ENCODE data around the gene FCGR2B. TPM values are rescaled to one million over a fixed set of nuclear protein-coding genes. Genes with fewer than 3 reads are reported as not detected.
A peak's percentile ranks its signal among the peaks of the same experiment; 100 is the strongest.
"Not testable (repeated sequence)": the region's sequence is repeated elsewhere in the genome, so short reads cannot be mapped to it uniquely, and the experiment has no call there.

FCGR2B gene
- total and polyA plus RNA-seq, 3 donors from 2014 or later: 1.1 to 16.1 (median 5.8) TPM

DNA sequence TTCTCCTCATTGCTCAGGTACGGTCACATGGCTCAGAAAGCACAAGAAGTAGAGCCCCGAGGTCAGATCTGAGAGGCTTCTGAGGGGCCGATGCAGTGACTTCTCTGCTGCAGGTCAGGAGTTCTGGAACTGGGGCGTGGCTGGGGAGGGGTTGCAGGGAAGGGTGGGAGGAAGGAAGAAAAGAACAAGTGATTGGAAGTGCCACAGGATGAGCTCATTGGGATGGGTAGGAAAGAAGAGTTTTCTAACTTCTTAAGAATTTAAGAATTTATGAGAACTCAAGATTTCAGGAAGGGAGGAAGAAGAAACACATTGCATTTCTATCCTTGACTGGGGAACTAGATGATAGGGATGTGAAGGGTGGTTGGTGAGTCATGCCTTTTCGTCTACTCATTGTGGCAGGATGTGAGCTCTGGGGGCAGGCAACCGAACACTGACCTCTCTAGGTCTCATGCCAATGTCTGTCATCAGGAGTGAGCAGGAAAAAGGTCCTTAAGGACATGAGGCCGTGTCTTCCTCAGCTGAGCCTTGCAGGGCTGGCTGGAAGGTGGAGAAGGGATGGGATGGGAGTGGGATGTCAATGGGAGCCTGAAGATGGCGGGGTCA is 58.9 kb downstream of the FCGR2B start:
- Histone ChIP-seq H3K27me3 (no peaks in the 10 kb centered on the region), H3K27ac (no peak overlapping the region), H3K9me3 (no peaks in the 10 kb centered on the region), H3K36me3 (ENCODE audit: low read depth, missing control alignments) (no peaks in the 10 kb centered on the region), H3K4me1 (peaks cover 7% of the 10 kb centered on the region), H3K4me3 (no peak overlapping the region)
- DNase-seq: no peak
- no peak for TF ChIP-seq CTCF (IDR thresholded peaks at IDR 0.05)
- TF ChIP-seq POLR2A (IDR thresholded peaks at IDR 0.05): no peak
- intact Hi-C loops (cut with DNase I; ENCODE audit: low total_unique reads): no loop called here
- WGBS, 2 donors: 60 to 65% methylated on average over 8 of the region's 8 CpGs

DNA sequence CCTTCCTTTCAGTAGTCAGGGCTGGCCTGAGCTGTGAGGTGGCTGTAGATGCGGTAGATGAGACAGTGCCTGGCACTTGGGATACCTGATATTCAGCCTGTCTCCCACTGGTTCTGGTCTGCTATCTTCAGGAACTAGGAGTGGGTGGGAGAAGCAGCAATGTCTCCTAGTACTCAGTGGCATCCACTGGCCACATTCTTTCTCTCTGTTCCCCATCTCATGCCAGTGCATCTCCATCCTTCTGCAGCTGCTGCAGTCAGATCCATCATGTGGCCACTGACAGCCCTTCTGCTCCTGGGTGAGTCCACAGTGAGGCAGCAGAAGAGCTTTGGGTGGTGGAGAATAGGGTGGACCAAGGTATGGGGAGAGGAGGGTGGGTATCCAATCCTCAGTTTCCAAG is 59.5 kb downstream of the FCGR2B start:
- TF ChIP-seq CTCF (IDR thresholded peaks at IDR 0.05) (no peak), POLR2A (IDR thresholded peaks at IDR 0.05) (no peak)
- H3K27me3 ChIP-seq: no peaks in the 10 kb centered on the region
- no peaks in the 10 kb centered on the region for H3K9me3 ChIP-seq
- WGBS, 2 donors: 88 to 100% methylated on average over 1 of the region's 1 CpG
- DNase-seq: no peak
- no peaks in the 10 kb centered on the region for H3K36me3 ChIP-seq (ENCODE audit: low read depth, missing control alignments)
- intact Hi-C loops (cut with DNase I; ENCODE audit: low total_unique reads): no loop called here
- H3K27ac ChIP-seq: no peak overlapping the region
- H3K4me1 ChIP-seq: peaks cover 7% of the 10 kb centered on the region
- H3K4me3 ChIP-seq: no peak overlapping the region

GRCh38 chr1:161723459-161724141 is 60.7 kb downstream of the FCGR2B start:
- intact Hi-C loops (cut with DNase I; ENCODE audit: low total_unique reads): no loop called here
- H3K36me3 ChIP-seq (ENCODE audit: low read depth, missing control alignments): no peaks in the 10 kb centered on the region
- WGBS, 2 donors: 90 to 91% methylated on average over 4 to 8 of the region's 8 CpGs
- no peak overlapping the region for H3K27ac ChIP-seq
- no peak overlapping the region for H3K4me3 ChIP-seq
- DNase-seq: no peak
- TF ChIP-seq POLR2A (IDR thresholded peaks at IDR 0.05): no peak
- TF ChIP-seq CTCF (IDR thresholded peaks at IDR 0.05): no peak
- peaks cover 7% of the 10 kb centered on the region for H3K4me1 ChIP-seq
- no peaks in the 10 kb centered on the region for H3K9me3 ChIP-seq
- H3K27me3 ChIP-seq: no peaks in the 10 kb centered on the region

GRCh38 chr1:161725258-161725907 is 62.4 kb downstream of the FCGR2B start:
- H3K36me3 ChIP-seq (ENCODE audit: low read depth, missing control alignments); DNase-seq; H3K9me3 ChIP-seq; H3K27ac ChIP-seq; H3K4me1 ChIP-seq; H3K27me3 ChIP-seq; intact Hi-C loops (cut with DNase I; ENCODE audit: low total_unique reads): not testable (repeated sequence)
- peak overlapping the region; percentile 62 to 92 for H3K4me3 ChIP-seq
- 30 to 39% methylated on average over 17 to 22 of the region's 22 CpGs for WGBS, 2 donors

GRCh38 chr1:161725908-161726472 is 63.0 kb downstream of the FCGR2B start:
- intact Hi-C loops (cut with DNase I; ENCODE audit: low total_unique reads): no loop called here
- Histone ChIP-seq H3K9me3 (no peaks in the 10 kb centered on the region), H3K36me3 (ENCODE audit: low read depth, missing control alignments) (no peaks in the 10 kb centered on the region), H3K4me3 (peak overlapping the region; percentile 62 to 92), H3K27me3 (no peaks in the 10 kb centered on the region), H3K4me1 (peaks cover 7% of the 10 kb centered on the region), H3K27ac (peak overlapping the region; percentile 81 to 87)
- 0 to 1% methylated on average over 16 to 34 of the region's 34 CpGs for WGBS, 2 donors
- TF ChIP-seq CTCF (IDR thresholded peaks at IDR 0.05): peak in 1 of 3 experiments; percentile 2
- TF ChIP-seq POLR2A (IDR thresholded peaks at IDR 0.05): no peak
- DNase-seq: peak; percentile 51

All from testis (tissue), 3 donors.